MCF 10A (cell line): ENCODE data around the gene TOPBP1. TPM values are rescaled to one million over a fixed set of nuclear protein-coding genes. Genes with fewer than 3 reads are reported as not detected.
"Not testable (repeated sequence)": the region's sequence is repeated elsewhere in the genome, so short reads cannot be mapped to it uniquely, and the experiment has no call there.

ENCODE experiments used
- BruUV-seq: library from RNA; stranded (reverse); fragments of 400-500 nt; replicated peaks from 2 replicates; lab custom pipeline; 2021; lab: Mats Ljungman, UMichigan
- CTCF ChIA-PET: fragments of 300-600 bp; sonication (Branson Sonifier 250); formaldehyde crosslinking; extraction: SDS; loops from one replicate; lab custom pipeline; 2021; ENCODE audit warnings: antibody characterized with exemption, inconsistent platforms; lab: Yijun Ruan, JAX
- POLR2A ChIA-PET: fragments of 300-600, 350-650 bp; sonication (Branson Sonifier 250); formaldehyde crosslinking; extraction: SDS; loops from one replicate; lab custom pipeline; 2020; ENCODE audit warnings: antibody characterized with exemption, inconsistent platforms; lab: Yijun Ruan, JAX
- DNase-seq: peaks from one replicate; pipeline ENCODE4 v3.0.0-alpha.2; 2018; ENCODE audit not compliant: unreplicated experiment
- H3K27ac Mint-ChIP-seq: one replicate; pipeline ENCODE4 v1.8.0; 2022; ENCODE audit warnings: mild to moderate bottlenecking, low read depth, mixed read lengths; ENCODE audit not compliant: unreplicated experiment
- H3K27me3 Mint-ChIP-seq: one replicate; pipeline ENCODE4 v1.8.0; 2022; ENCODE audit warnings: mixed read lengths; ENCODE audit not compliant: insufficient read depth, unreplicated experiment
- H3K36me3 Mint-ChIP-seq: one replicate; pipeline ENCODE4 v1.8.0; 2022; ENCODE audit warnings: mild to moderate bottlenecking, moderate library complexity, mixed read lengths; ENCODE audit not compliant: insufficient read depth, unreplicated experiment
- H3K4me1 Mint-ChIP-seq: one replicate; pipeline ENCODE4 v1.8.0; 2022; ENCODE audit warnings: mixed read lengths; ENCODE audit not compliant: insufficient read depth, unreplicated experiment
- H3K4me3 Mint-ChIP-seq: one replicate; pipeline ENCODE4 v1.8.0; 2022; ENCODE audit warnings: mild to moderate bottlenecking, moderate library complexity, mixed read lengths; ENCODE audit not compliant: unreplicated experiment
- H3K9me3 Mint-ChIP-seq: one replicate; pipeline ENCODE4 v1.8.0; 2022; ENCODE audit warnings: mixed read lengths; ENCODE audit not compliant: unreplicated experiment
- intact Hi-C: fragments of 100-400 bp; cut with micrococcal nuclease; formaldehyde crosslinking; loops from 2 replicates; pipeline ENCODE4 v1.14.1; 2022
- total RNA-seq: library from RNA; stranded (reverse); gene quantifications from 2 replicates; pipeline ENCODE4 v1.2.3, GENCODE V29; 2022
- TF ChIP-seq, protein P1 (sequence below): fragments of 200-600 bp; IDR thresholded peaks from one replicate; pipeline ENCODE4 v1.8.0; 2022; ENCODE audit warnings: antibody characterized with exemption, mild to moderate bottlenecking; ENCODE audit not compliant: unreplicated experiment

Gene TOPBP1
- total RNA-seq, 1 experiment from 2014 or later, result 27.7 TPM

DNA sequence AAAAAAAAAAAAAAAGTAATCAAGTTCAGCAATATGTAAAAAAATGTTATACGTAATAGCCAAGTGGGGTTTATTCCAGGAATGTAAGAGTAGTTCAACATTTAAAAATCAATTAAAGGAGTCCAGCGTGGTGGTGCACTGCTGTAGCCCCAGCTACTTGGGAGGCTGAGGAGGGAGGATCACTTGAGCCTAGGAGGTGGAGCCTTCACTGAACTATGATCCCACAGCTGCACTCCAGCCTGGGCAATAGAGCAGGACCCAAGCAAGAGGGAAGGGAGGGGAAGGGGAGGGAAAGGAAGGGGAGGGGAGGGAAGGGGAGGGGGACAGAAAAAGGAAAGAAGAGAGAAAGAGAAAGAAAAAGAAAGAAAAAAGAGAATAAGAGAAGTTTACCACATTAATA, 10.7 kb upstream of the TOPBP1 start:
- TF ChIP-seq, protein P1, sequence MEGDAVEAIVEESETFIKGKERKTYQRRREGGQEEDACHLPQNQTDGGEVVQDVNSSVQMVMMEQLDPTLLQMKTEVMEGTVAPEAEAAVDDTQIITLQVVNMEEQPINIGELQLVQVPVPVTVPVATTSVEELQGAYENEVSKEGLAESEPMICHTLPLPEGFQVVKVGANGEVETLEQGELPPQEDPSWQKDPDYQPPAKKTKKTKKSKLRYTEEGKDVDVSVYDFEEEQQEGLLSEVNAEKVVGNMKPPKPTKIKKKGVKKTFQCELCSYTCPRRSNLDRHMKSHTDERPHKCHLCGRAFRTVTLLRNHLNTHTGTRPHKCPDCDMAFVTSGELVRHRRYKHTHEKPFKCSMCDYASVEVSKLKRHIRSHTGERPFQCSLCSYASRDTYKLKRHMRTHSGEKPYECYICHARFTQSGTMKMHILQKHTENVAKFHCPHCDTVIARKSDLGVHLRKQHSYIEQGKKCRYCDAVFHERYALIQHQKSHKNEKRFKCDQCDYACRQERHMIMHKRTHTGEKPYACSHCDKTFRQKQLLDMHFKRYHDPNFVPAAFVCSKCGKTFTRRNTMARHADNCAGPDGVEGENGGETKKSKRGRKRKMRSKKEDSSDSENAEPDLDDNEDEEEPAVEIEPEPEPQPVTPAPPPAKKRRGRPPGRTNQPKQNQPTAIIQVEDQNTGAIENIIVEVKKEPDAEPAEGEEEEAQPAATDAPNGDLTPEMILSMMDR, result no peak
- no peaks in the 10 kb centered on the region for H3K4me1 Mint-ChIP-seq
- ChIA-PET CTCF (no interaction called here), POLR2A (no interaction called here)
- intact Hi-C loops, result no loop called here
- no peak for DNase-seq
- H3K4me3 Mint-ChIP-seq, result no peak overlapping the region
- H3K36me3 Mint-ChIP-seq, result no peaks in the 10 kb centered on the region
- H3K27ac Mint-ChIP-seq, result no peak overlapping the region
- peaks cover 46% of the 10 kb centered on the region for H3K27me3 Mint-ChIP-seq
- no TSS peak for BruUV-seq
- H3K9me3 Mint-ChIP-seq, result no peaks in the 10 kb centered on the region

DNA sequence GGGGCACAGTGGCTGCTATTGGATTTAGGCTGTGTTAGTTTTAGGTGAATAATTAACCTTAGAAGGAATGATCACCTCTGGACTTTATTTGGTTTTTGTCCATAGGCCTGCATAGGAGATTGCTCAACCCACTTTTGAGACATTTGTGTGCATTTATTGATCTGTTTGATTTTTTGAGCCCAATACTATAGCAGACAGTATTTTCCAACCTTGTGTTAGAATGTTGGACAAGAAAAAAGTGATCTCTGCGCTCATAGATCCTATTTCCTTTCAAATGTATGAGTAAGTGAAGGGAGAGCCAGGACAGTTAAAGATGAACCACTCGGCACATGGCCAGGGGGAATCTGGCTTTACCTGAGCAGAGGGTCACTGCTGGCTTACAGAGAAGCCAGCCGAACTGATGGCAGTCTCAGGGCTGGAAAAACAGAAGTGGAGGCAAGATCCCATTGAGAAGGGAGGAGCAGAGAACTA, 8.8 kb upstream of the TOPBP1 start:
- intact Hi-C loops, result no loop called here
- no TSS peak for BruUV-seq
- POLR2A ChIA-PET, result no interaction called here
- H3K36me3 Mint-ChIP-seq, result no peaks in the 10 kb centered on the region
- H3K9me3 Mint-ChIP-seq, result no peaks in the 10 kb centered on the region
- peaks cover 46% of the 10 kb centered on the region for H3K27me3 Mint-ChIP-seq
- CTCF ChIA-PET, result no interaction called here
- no peak overlapping the region for H3K27ac Mint-ChIP-seq
- no peak overlapping the region for H3K4me3 Mint-ChIP-seq
- no peaks in the 10 kb centered on the region for H3K4me1 Mint-ChIP-seq
- TF ChIP-seq, protein P1, result no peak
- no peak for DNase-seq

DNA sequence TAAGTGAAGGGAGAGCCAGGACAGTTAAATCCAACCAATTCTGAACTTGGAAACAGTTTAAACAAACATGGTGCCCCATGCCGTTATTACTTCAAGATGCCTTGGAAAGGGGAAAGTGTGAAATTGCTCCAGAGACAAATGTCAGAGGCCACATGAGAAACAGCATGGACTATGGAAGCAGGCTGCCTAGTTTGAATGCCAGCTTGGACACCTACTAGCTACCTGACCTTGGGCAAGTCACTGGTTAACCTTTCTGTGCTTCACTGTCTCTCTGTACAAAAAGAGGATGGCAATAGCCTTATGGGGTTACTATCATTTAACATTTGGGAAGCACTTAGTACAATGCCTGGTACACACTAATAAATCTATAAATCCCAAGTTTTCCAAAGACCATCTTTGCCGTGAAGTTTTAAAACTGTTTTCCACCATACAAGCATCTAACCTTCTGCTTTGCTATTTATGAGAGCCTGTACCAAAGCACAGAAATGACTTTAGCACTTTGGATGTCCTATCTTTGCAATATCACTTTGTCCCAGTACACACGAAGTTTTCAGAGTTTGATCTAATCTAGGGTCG, 8.3 kb upstream of the TOPBP1 start:
- POLR2A ChIA-PET, result no interaction called here
- BruUV-seq, result no TSS peak
- CTCF ChIA-PET, result no interaction called here
- H3K27ac Mint-ChIP-seq, result no peak overlapping the region
- H3K4me1 Mint-ChIP-seq, result no peaks in the 10 kb centered on the region
- intact Hi-C loops, result loop anchor here (10.0 kb wide), 1 partner anchor 205 kb away; no protein-coding TSS in a partner anchor
- H3K4me3 Mint-ChIP-seq, result no peak overlapping the region
- TF ChIP-seq, protein P1, result no peak
- no peaks in the 10 kb centered on the region for H3K36me3 Mint-ChIP-seq
- H3K9me3 Mint-ChIP-seq, result no peaks in the 10 kb centered on the region
- peaks cover 46% of the 10 kb centered on the region for H3K27me3 Mint-ChIP-seq
- DNase-seq, result no peak

DNA sequence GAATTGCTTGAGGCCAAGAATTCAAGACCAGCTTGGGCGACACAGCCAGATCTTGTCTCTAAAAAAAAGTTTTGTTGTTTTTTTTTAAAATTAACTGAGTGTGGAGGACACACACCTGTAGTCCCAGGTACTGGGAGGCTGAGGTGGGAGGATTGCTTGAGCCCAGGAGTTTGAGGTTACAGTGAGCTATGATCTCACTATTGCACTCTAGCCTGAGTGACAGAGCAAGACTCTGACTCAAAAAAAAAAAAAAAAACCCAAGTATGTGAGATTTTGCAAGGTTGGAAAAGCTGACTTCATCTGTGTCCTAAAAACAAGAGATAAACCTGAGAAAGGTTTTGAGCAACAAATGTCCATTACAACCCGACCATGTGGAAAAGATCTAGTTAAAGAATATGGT, 5.4 kb upstream of the TOPBP1 start:
- ChIA-PET POLR2A (interaction anchor here (0.7 kb wide), 1 partner anchor 211 kb away, joined by 3 read pairs; no protein-coding TSS in a partner anchor), CTCF (interaction anchor here (0.6 to 1.6 kb wide), 7 partner anchors 23 to 166 kb away, joined by 3 to 5 read pairs (median 4); no protein-coding TSS in a partner anchor)
- peaks cover 19% of the 10 kb centered on the region for H3K27me3 Mint-ChIP-seq
- intact Hi-C loops, result loop anchor here (10.0 kb wide), 1 partner anchor 202 kb away; no protein-coding TSS in a partner anchor
- DNase-seq, result no peak
- no TSS peak for BruUV-seq
- peaks cover 5% of the 10 kb centered on the region for H3K36me3 Mint-ChIP-seq
- H3K4me3 Mint-ChIP-seq, result no peak overlapping the region
- TF ChIP-seq, protein P1, result no peak
- no peaks in the 10 kb centered on the region for H3K9me3 Mint-ChIP-seq
- H3K4me1 Mint-ChIP-seq, result peaks cover 5% of the 10 kb centered on the region
- H3K27ac Mint-ChIP-seq, result no peak overlapping the region

DNA sequence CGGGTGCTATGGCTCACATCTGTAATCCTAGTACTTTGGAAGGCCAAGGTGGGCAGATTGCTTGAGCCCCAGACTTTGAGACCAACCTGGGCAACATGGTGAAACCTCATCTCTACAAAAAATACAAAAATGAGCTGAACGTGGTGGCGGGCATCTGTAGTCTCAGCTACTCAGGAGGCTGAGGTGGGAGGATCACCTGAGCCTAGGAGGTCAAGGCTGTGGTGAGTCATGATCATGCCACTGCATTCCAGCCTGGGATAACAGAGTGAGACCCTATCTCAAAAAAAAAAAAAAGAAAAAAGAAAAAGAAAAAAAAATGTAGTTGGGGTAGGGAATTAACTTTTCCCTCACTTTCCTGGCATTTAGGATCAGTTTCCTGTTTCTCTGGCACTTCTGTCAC, 3.4 kb upstream of the TOPBP1 start:
- CTCF ChIA-PET, result interaction anchor here (0.7 to 2.3 kb wide), 4 partner anchors 11 to 153 kb away, joined by 3 to 12 read pairs (median 4); no protein-coding TSS in a partner anchor
- H3K27me3 Mint-ChIP-seq, H3K4me3 Mint-ChIP-seq, POLR2A ChIA-PET, H3K36me3 Mint-ChIP-seq, H3K27ac Mint-ChIP-seq, H3K4me1 Mint-ChIP-seq, BruUV-seq, H3K9me3 Mint-ChIP-seq, DNase-seq: not testable (repeated sequence)
- intact Hi-C loops, result loop anchor here (10.0 kb wide), 1 partner anchor 200 kb away; no protein-coding TSS in a partner anchor
